Renal cortex interstitium (tissue), 11 donors: ENCODE measurements around the gene E4F1. TPM values are rescaled to one million over a fixed set of nuclear protein-coding genes. Genes with fewer than 3 reads are reported as not detected.
"Not testable (repeated sequence)": the region's sequence is repeated elsewhere in the genome, so short reads cannot be mapped to it uniquely, and the experiment has no call there.

Source experiments
- DNase-seq, 11 donors: peaks; one replicate each; pipeline ENCODE4 v3.0.0-alpha.2; 2013; ENCODE audit warnings: low read depth in 9 of 11, low spot score in 4 of 11; ENCODE audit errors: extremely low read depth in 1 of 11
- polyA plus RNA-seq, 3 donors: library from polyadenylated mRNA; unstranded; fragments of 120-200 nt; gene quantifications; one replicate each; pipeline ENCODE4 v1.2.1, GENCODE V29; 2013; ENCODE audit not compliant: insufficient read length in 3 of 3

The E4F1 gene
- polyA plus RNA-seq, 3 donors = 13.0 to 24.9 (median 22.5) TPM

GRCh38 chr16:2236337-2237101 is 13.1 kb downstream of the E4F1 start, which contains the start of gene DNASE1L2:
Gene DNASE1L2 (plus strand): TSS chr16:2236444. CDS start chr16:2236817, 373 bp downstream.
- no peak for DNase-seq

GRCh38 chr16:2237102-2237482 is 13.7 kb downstream of the E4F1 start:
- DNase-seq = no peak

- no peak for DNase-seq
These were observed 14.2 kb downstream of the E4F1 start for GRCh38 chr16:2237493-2238149.

GRCh38 chr16:2238150-2238837 is 14.9 kb downstream of the E4F1 start:
- no peak for DNase-seq

GRCh38 chr16:2238838-2239675 is 15.7 kb downstream of the E4F1 start:
- no peak for DNase-seq

- not testable (repeated sequence) for DNase-seq
These were observed 16.9 kb downstream of the E4F1 start for GRCh38 chr16:2240331-2240730.

GRCh38 chr16:2242598-2242997 is 19.2 kb downstream of the E4F1 start:
- DNase-seq = no peak

GRCh38 chr16:2243031-2243528 is 19.7 kb downstream of the E4F1 start:
- DNase-seq = no peak

- no peak for DNase-seq
These were observed 20.4 kb downstream of the E4F1 start for GRCh38 chr16:2243781-2244180.

- no peak for DNase-seq
These were observed 20.9 kb downstream of the E4F1 start for GRCh38 chr16:2244301-2244700.

- DNase-seq = no peak
These were observed 21.8 kb downstream of the E4F1 start for GRCh38 chr16:2244926-2245795.

GRCh38 chr16:2246301-2246885 is 23.0 kb downstream of the E4F1 start:
- DNase-seq = no peak

- no peak for DNase-seq
These were observed 27.4 kb downstream of the E4F1 start for GRCh38 chr16:2250652-2251295.

- DNase-seq = peak; percentile 71 to 91 (median 86)
These were observed 28.1 kb downstream of the E4F1 start, which contains the start of gene ECI1 for GRCh38 chr16:2251296-2252111. Gene ECI1 (minus strand): TSS chr16:2251587. CDS start chr16:2251566, 21 bp downstream.

GRCh38 chr16:2252806-2253148 is 29.4 kb downstream of the E4F1 start:
- no peak for DNase-seq

- DNase-seq = no peak
These were observed 29.9 kb downstream of the E4F1 start for GRCh38 chr16:2253293-2253692.
